Measurements from ENCODE around the gene AKT1.

Gene AKT1

GRCh38 chr14:104786091-104786586 lies 9.4 kb downstream of the AKT1 start:
- DNase-seq (ENCODE audit: low spot score): no peak

GRCh38 chr14:104785708-104786080 lies 9.9 kb downstream of the AKT1 start:
- DNase-seq (ENCODE audit: low spot score): no peak

- DNase-seq (ENCODE audit: low spot score): no peak
These were observed 10.5 kb downstream of the AKT1 start for GRCh38 chr14:104784846-104785707.

- DNase-seq (ENCODE audit: low spot score): no peak
These were observed 11.4 kb downstream of the AKT1 start for GRCh38 chr14:104784218-104784568.

- no peak for DNase-seq (ENCODE audit: low spot score)
These were observed 11.9 kb downstream of the AKT1 start for GRCh38 chr14:104783484-104784217.

GRCh38 chr14:104782808-104783139 lies 12.8 kb downstream of the AKT1 start:
- no peak for DNase-seq (ENCODE audit: low spot score)

- DNase-seq (ENCODE audit: low spot score): no peak
These were observed 13.3 kb downstream of the AKT1 start for GRCh38 chr14:104782086-104782807.

- no peak for DNase-seq (ENCODE audit: low spot score)
These were observed 14.1 kb downstream of the AKT1 start for GRCh38 chr14:104781271-104782077.

- DNase-seq (ENCODE audit: low spot score): no peak
These were observed 15.0 kb downstream of the AKT1 start for GRCh38 chr14:104780513-104781030.

GRCh38 chr14:104779776-104780512 lies 15.6 kb downstream of the AKT1 start:
- DNase-seq (ENCODE audit: low spot score): no peak

GRCh38 chr14:104778694-104779331 lies 16.7 kb downstream of the AKT1 start:
- DNase-seq (ENCODE audit: low spot score): no peak

GRCh38 chr14:104777808-104778249 lies 17.7 kb downstream of the AKT1 start:
- DNase-seq (ENCODE audit: low spot score): no peak

GRCh38 chr14:104776961-104777807 lies 18.4 kb downstream of the AKT1 start:
- DNase-seq (ENCODE audit: low spot score): no peak

GRCh38 chr14:104776481-104776880 lies 19.1 kb downstream of the AKT1 start:
- no peak for DNase-seq (ENCODE audit: low spot score)

GRCh38 chr14:104775073-104775489 lies 20.5 kb downstream of the AKT1 start:
- no peak for DNase-seq (ENCODE audit: low spot score)

GRCh38 chr14:104774453-104775072 lies 21.0 kb downstream of the AKT1 start:
- no peak for DNase-seq (ENCODE audit: low spot score)

GRCh38 chr14:104773505-104774452 lies 21.8 kb downstream of the AKT1 start:
- DNase-seq (ENCODE audit: low spot score): no peak
